ENCODE measurements around the gene CCDC149. TPM values are rescaled to one million over a fixed set of nuclear protein-coding genes. Genes with fewer than 3 reads are reported as not detected.

CCDC149 gene
- total RNA-seq, 1 experiment from 2014 or later: 7.9 TPM

DNA sequence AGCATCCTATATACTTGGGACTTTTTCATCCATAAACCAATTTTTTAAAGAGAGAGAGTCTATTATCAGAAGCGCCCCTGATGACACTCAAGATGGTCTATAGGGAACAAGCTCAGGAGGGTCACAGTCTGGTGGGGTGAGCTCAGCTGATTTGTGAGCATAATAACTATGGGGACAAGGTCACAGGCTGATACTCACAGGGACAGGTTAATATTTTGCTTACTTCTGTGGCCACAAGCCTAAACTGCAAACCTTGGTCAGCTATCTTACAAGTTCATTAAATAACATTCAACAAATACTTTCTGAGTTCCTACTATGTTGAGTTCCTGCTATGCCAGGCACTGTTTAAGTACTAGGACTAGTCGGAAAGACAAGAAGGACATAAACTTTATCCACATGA is 10.2 kb upstream of the CCDC149 start:
- no peaks in the 10 kb centered on the region for H3K27me3 ChIP-seq (ENCODE audit: low read length)
- intact Hi-C loops (cut with micrococcal nuclease): no loop called here
- ChIA-PET POLR2A (ENCODE audit: unreplicated experiment) (no interaction called here), CTCF (no interaction called here)
- H3K9ac ChIP-seq (ENCODE audit: low read length): no peak overlapping the region
- no TSS peak for BruUV-seq (replicated peaks)
- no peaks in the 10 kb centered on the region for H3K79me2 ChIP-seq (ENCODE audit: low read length)
- H3K4me3 ChIP-seq (ENCODE audit: low read length): no peak overlapping the region
- no peak for TF ChIP-seq EZH2phosphoT487 (IDR thresholded peaks at IDR 0.05; ENCODE audit: borderline replicate concordance, low read length)
- TF ChIP-seq CTCF (conservative IDR thresholded peaks at IDR 0.05; ENCODE audit: low read depth, low read length): no peak
- no peak for TF ChIP-seq EZH2 (IDR thresholded peaks at IDR 0.05; ENCODE audit: low read length, unreplicated experiment)
- no peak for ATAC-seq
- no peaks in the 10 kb centered on the region for H3K36me3 ChIP-seq (ENCODE audit: low read depth, low read length)
- no peak for DNase-seq
- no peaks in the 10 kb centered on the region for H3K9me2 ChIP-seq (replicated peaks; ENCODE audit: low read length)
- no peak overlapping the region for H3K27ac ChIP-seq (ENCODE audit: low read length)
- no peak overlapping the region for H3K4me2 ChIP-seq (ENCODE audit: low read length)
- H2AFZ ChIP-seq (ENCODE audit: low read length): no peak overlapping the region
- no peaks in the 10 kb centered on the region for H4K20me1 ChIP-seq (ENCODE audit: low read length)
- H3F3A ChIP-seq (ENCODE audit: low read length, unreplicated experiment): no peaks in the 10 kb centered on the region
- H3K4me1 ChIP-seq (ENCODE audit: insufficient read depth, low read length): no peaks in the 10 kb centered on the region
- no peaks in the 10 kb centered on the region for H3K9me3 ChIP-seq (ENCODE audit: low read length)

DNA sequence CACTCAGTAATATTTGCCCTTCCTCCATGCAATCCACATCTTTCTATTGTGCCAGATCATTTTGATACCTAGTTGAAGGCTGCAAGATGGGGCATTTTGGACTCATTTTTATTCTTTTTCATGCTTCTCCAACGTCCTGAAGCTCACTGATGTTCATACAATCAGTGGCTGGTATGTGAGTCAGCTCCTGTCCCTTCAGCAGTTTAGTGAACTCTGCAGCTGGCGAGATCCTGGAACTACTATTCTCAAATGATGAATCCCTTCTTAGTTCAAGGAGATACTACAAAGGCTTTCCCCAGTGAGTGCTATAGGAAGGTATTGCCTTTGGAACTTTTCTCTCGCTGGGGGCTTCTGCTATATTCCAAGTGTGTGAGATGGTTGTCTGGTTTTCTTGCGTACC is 9.6 kb upstream of the CCDC149 start:
- Histone ChIP-seq H3K27ac (ENCODE audit: low read length) (no peak overlapping the region), H3K27me3 (ENCODE audit: low read length) (no peaks in the 10 kb centered on the region), H3F3A (ENCODE audit: low read length, unreplicated experiment) (no peaks in the 10 kb centered on the region), H3K9ac (ENCODE audit: low read length) (no peak overlapping the region), H3K9me2 (replicated peaks; ENCODE audit: low read length) (no peaks in the 10 kb centered on the region), H3K4me1 (ENCODE audit: insufficient read depth, low read length) (no peaks in the 10 kb centered on the region), H3K9me3 (ENCODE audit: low read length) (no peaks in the 10 kb centered on the region), H2AFZ (ENCODE audit: low read length) (no peak overlapping the region), H3K79me2 (ENCODE audit: low read length) (no peaks in the 10 kb centered on the region), H3K4me3 (ENCODE audit: low read length) (no peak overlapping the region), H3K36me3 (ENCODE audit: low read depth, low read length) (no peaks in the 10 kb centered on the region), H4K20me1 (ENCODE audit: low read length) (no peaks in the 10 kb centered on the region), H3K4me2 (ENCODE audit: low read length) (no peak overlapping the region)
- BruUV-seq (replicated peaks): no TSS peak
- ATAC-seq (no peak), DNase-seq (no peak)
- intact Hi-C loops (cut with micrococcal nuclease): no loop called here
- TF ChIP-seq EZH2phosphoT487 (IDR thresholded peaks at IDR 0.05; ENCODE audit: borderline replicate concordance, low read length) (no peak), CTCF (conservative IDR thresholded peaks at IDR 0.05; ENCODE audit: low read depth, low read length) (no peak)
- ChIA-PET POLR2A (ENCODE audit: unreplicated experiment) (no interaction called here), CTCF (no interaction called here)

- no peaks in the 10 kb centered on the region for H3K27me3 ChIP-seq (ENCODE audit: low read length)
- no peaks in the 10 kb centered on the region for H3F3A ChIP-seq (ENCODE audit: low read length, unreplicated experiment)
- intact Hi-C loops (cut with micrococcal nuclease): no loop called here
- H3K4me1 ChIP-seq (ENCODE audit: insufficient read depth, low read length): no peaks in the 10 kb centered on the region
- H3K4me3 ChIP-seq (ENCODE audit: low read length): no peak overlapping the region
- ChIA-PET POLR2A (ENCODE audit: unreplicated experiment) (no interaction called here), CTCF (no interaction called here)
- H3K27ac ChIP-seq (ENCODE audit: low read length): no peak overlapping the region
- no peaks in the 10 kb centered on the region for H3K9me3 ChIP-seq (ENCODE audit: low read length)
- TF ChIP-seq EZH2phosphoT487 (IDR thresholded peaks at IDR 0.05; ENCODE audit: borderline replicate concordance, low read length) (no peak), CTCF (conservative IDR thresholded peaks at IDR 0.05; ENCODE audit: low read depth, low read length) (no peak), EZH2 (IDR thresholded peaks at IDR 0.05; ENCODE audit: low read length, unreplicated experiment) (no peak)
- no peaks in the 10 kb centered on the region for H3K9me2 ChIP-seq (replicated peaks; ENCODE audit: low read length)
- no peak overlapping the region for H3K4me2 ChIP-seq (ENCODE audit: low read length)
- H3K9ac ChIP-seq (ENCODE audit: low read length): no peak overlapping the region
- no peaks in the 10 kb centered on the region for H3K79me2 ChIP-seq (ENCODE audit: low read length)
- no peaks in the 10 kb centered on the region for H4K20me1 ChIP-seq (ENCODE audit: low read length)
- BruUV-seq (replicated peaks): no TSS peak
- no peaks in the 10 kb centered on the region for H3K36me3 ChIP-seq (ENCODE audit: low read depth, low read length)
- DNase-seq (no peak), ATAC-seq (no peak)
- H2AFZ ChIP-seq (ENCODE audit: low read length): no peak overlapping the region
Measured at GRCh38 chr4:24921491-24921890, 8.6 kb upstream of the CCDC149 start.
